Measurements from ENCODE around the gene CALHM5. TPM values are rescaled to one million over a fixed set of nuclear protein-coding genes. Genes with fewer than 3 reads are reported as not detected.

Gene CALHM5
- total and polyA plus RNA-seq, 9 of the 15 experiments (the other 6 are each of a cell fraction or from before 2014, with no cell fraction given), result under 0.01 to 0.05 (median 0.02) TPM; not detected in 2

DNA sequence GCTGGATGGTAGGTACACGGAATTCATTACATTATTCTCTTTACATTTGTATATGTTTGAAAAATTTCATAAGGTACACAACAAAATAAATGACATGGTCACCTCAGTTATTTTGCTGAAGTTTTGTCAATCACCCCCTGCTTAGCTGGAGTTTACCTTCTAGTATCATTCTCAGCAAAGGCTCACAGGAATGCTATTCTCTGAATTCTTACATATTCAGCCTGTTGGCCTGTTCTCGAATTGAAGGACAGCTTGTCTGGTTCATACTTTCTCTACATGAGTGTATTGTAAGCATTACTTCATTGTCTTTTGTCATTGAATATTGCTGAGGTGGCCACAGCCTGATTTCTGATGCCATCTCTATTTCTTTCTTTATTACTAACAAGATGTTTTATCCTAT is 12.8 kb downstream of the CALHM5 start (continued):
- TF ChIP-seq, protein P1, sequence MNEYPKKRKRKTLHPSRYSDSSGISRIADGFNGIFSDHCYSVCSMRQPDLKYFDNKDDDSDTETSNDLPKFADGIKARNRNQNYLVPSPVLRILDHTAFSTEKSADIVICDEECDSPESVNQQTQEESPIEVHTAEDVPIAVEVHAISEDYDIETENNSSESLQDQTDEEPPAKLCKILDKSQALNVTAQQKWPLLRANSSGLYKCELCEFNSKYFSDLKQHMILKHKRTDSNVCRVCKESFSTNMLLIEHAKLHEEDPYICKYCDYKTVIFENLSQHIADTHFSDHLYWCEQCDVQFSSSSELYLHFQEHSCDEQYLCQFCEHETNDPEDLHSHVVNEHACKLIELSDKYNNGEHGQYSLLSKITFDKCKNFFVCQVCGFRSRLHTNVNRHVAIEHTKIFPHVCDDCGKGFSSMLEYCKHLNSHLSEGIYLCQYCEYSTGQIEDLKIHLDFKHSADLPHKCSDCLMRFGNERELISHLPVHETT (CRISPR knock-in tag; conservative IDR thresholded peaks at IDR 0.05 in 1 of 2, IDR thresholded peaks at IDR 0.05 in 1 of 2), result no peak
- TF ChIP-seq ZNF780A (CRISPR knock-in tag; IDR thresholded peaks at IDR 0.05) (no peak), ZNF197 (CRISPR knock-in tag; IDR thresholded peaks at IDR 0.05; ENCODE audit: low read depth) (no peak), DPF2 (IDR thresholded peaks at IDR 0.05) (no peak), FOXM1 (IDR thresholded peaks at IDR 0.05; ENCODE audit: low read depth) (no peak), FOXM1 (CRISPR knock-in tag; IDR thresholded peaks at IDR 0.05; ENCODE audit: low read depth) (no peak), ZNF668 (CRISPR knock-in tag; IDR thresholded peaks at IDR 0.05) (no peak), ZNF644 (tag; IDR thresholded peaks at IDR 0.05; ENCODE audit: low read depth) (no peak), SREBF1 (IDR thresholded peaks at IDR 0.05; ENCODE audit: borderline replicate concordance, low read depth, low read length) (no peak), PHTF2 (CRISPR knock-in tag; IDR thresholded peaks at IDR 0.05) (no peak)
- TF ChIP-seq, protein P2, sequence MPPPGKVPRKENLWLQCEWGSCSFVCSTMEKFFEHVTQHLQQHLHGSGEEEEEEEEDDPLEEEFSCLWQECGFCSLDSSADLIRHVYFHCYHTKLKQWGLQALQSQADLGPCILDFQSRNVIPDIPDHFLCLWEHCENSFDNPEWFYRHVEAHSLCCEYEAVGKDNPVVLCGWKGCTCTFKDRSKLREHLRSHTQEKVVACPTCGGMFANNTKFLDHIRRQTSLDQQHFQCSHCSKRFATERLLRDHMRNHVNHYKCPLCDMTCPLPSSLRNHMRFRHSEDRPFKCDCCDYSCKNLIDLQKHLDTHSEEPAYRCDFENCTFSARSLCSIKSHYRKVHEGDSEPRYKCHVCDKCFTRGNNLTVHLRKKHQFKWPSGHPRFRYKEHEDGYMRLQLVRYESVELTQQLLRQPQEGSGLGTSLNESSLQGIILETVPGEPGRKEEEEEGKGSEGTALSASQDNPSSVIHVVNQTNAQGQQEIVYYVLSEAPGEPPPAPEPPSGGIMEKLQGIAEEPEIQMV (tag; conservative IDR thresholded peaks at IDR 0.05; ENCODE audit: low read depth), result no peak
